Testis (tissue), 2 donors: ENCODE data around the gene RGS3.

Experiments
- CTCF ChIP-seq, 3 experiments: fragments of 450-650 bp in 2 of 3; fragments of 200-600 bp in 1 of 3; sonication (generic) in 1 of 3; IDR thresholded peaks; one replicate each; pipeline ENCODE4 v1.5.1; 2016 to 2019; ENCODE audit warnings: antibody characterized with exemption in 3 of 3, mild to moderate bottlenecking in 2 of 3, moderate library complexity in 1 of 3
- POLR2A ChIP-seq: fragments of 450-650 bp; IDR thresholded peaks from one replicate; pipeline ENCODE4 v1.6.1; 2017; ENCODE audit warnings: antibody characterized with exemption, mild to moderate bottlenecking, moderate library complexity

GRCh38 chr9:113428062-113428615 is 35.4 kb upstream of the RGS3 start:
- TF ChIP-seq POLR2A (no peak), CTCF (IDR thresholded peaks at IDR 0.05) (no peak)
